B cell (primary cell): ENCODE data around the gene SYT3. TPM values are rescaled to one million over a fixed set of nuclear protein-coding genes. Genes with fewer than 3 reads are reported as not detected.

ENCODE experiments used
- ATAC-seq: fragments of 200-7000 bp; cut with Tn5 transposase; one replicate; pipeline ENCODE4 v1.10.0; 2021; ENCODE audit warnings: low read depth, mild to moderate bottlenecking, moderate number of reproducible peaks, moderate library complexity
- CTCF ChIA-PET: fragments of 350-600 bp; sonication (Branson Sonifier 250); formaldehyde crosslinking; loops from one replicate; lab custom pipeline; 2021; ENCODE audit warnings: antibody characterized with exemption, inconsistent platforms; lab: Charles Lee
- POLR2A ChIA-PET: fragments of 350-600 bp; sonication (Branson Sonifier 250); formaldehyde crosslinking; loops from one replicate; lab custom pipeline; 2021; ENCODE audit warnings: antibody characterized with exemption; lab: Charles Lee
- DNase-seq: peaks from one replicate; pipeline ENCODE4 v3.0.0; 2013
- H2AFZ ChIP-seq: 2 replicates; pipeline ENCODE4 v1.6.1; 2012; ENCODE audit warnings: mild to moderate bottlenecking, low read depth, low read length; ENCODE audit not compliant: insufficient read depth, poor library complexity, severe bottlenecking
- H3K27ac ChIP-seq, 2 donors: 1 replicate in 1 of 2; 2 replicates in 1 of 2; pipeline ENCODE4 v1.5.1; 2012 to 2013; ENCODE audit warnings: low read length in 2 of 2, mild to moderate bottlenecking in 2 of 2, moderate library complexity in 1 of 2
- H3K27me3 ChIP-seq, 4 experiments: fragments of 200-600 bp in 1 of 4; sonication (generic) in 1 of 4; replicated peaks in 1 of 4; 1 replicate in 2 of 4; 2 replicates in 2 of 4; pipeline versions ENCODE4 v1.6.1 to v1.7.0; 2013 to 2016; ENCODE audit warnings: low read length in 3 of 4, mild to moderate bottlenecking in 2 of 4, mixed read lengths in 1 of 4, moderate library complexity in 1 of 4; ENCODE audit not compliant: insufficient read depth in 4 of 4, control insufficient read depth in 3 of 4; ENCODE audit errors: control extremely low read depth in 1 of 4
- H3K36me3 ChIP-seq, 2 experiments: replicated peaks in 1 of 2; 1 replicate in 1 of 2; 2 replicates in 1 of 2; pipeline versions ENCODE4 v1.6.1 to v1.7.1; 2013; ENCODE audit warnings: low read length in 1 of 2; ENCODE audit not compliant: insufficient read depth in 2 of 2, control insufficient read depth in 1 of 2; ENCODE audit errors: control extremely low read depth in 1 of 2, extremely low read depth in 1 of 2
- H3K4me1 ChIP-seq, 2 donors: fragments of 200-600 bp in 1 of 2; sonication (generic) in 1 of 2; 1 replicate in 1 of 2; 2 replicates in 1 of 2; pipeline versions ENCODE4 v1.5.1 to v1.6.1; 2013 to 2017; ENCODE audit warnings: low read length in 2 of 2; ENCODE audit not compliant: control insufficient read depth in 2 of 2, insufficient read depth in 2 of 2
- H3K4me2 ChIP-seq: replicated peaks from 2 replicates; pipeline ENCODE3; 2012; ENCODE audit warnings: mild to moderate bottlenecking, low read depth, low read length; ENCODE audit not compliant: poor library complexity, severe bottlenecking
- H3K4me3 ChIP-seq, 5 experiments: fragments of 200-600 bp in 1 of 5; sonication (generic) in 1 of 5; 1 replicate in 3 of 5; 2 replicates in 2 of 5; pipeline versions ENCODE4 v1.5.1 to v1.7.0; 2011 to 2016; ENCODE audit warnings: low read length in 4 of 5, mild to moderate bottlenecking in 4 of 5, low read depth in 2 of 5, control low read depth in 1 of 5, moderate library complexity in 1 of 5; ENCODE audit not compliant: insufficient read depth in 1 of 5; ENCODE audit errors: control extremely low read depth in 1 of 5, extremely low read depth in 1 of 5
- H3K79me2 ChIP-seq: fragments of 200-600 bp; sonication (generic); one replicate; pipeline ENCODE4 v1.6.0; 2016; ENCODE audit warnings: low read length; ENCODE audit not compliant: control insufficient read depth, insufficient read depth
- H3K9ac ChIP-seq: fragments of 200-600 bp; sonication (generic); 2 replicates; pipeline ENCODE4 v1.6.1; 2017; ENCODE audit warnings: mild to moderate bottlenecking, low read length, moderate library complexity
- H3K9me3 ChIP-seq, 3 donors: one replicate each; pipeline versions ENCODE4 v1.6.1 to v1.7.1; 2013; ENCODE audit warnings: low read length in 2 of 3; ENCODE audit not compliant: control insufficient read depth in 2 of 3, insufficient read depth in 1 of 3; ENCODE audit errors: control extremely low read depth in 1 of 3
- H4K20me1 ChIP-seq: 2 replicates; pipeline ENCODE4 v1.6.0; 2012; ENCODE audit warnings: mild to moderate bottlenecking, low read length; ENCODE audit not compliant: insufficient read depth, control insufficient read depth, poor library complexity, severe bottlenecking
- H3K27ac Mint-ChIP-seq: one replicate; pipeline ENCODE4 v1.8.0; 2021; ENCODE audit warnings: mixed read lengths
- H3K27me3 Mint-ChIP-seq: one replicate; pipeline ENCODE4 v1.8.0; 2021; ENCODE audit warnings: mixed read lengths
- H3K4me1 Mint-ChIP-seq: one replicate; pipeline ENCODE4 v1.8.0; 2021; ENCODE audit warnings: mixed read lengths
- H3K4me3 Mint-ChIP-seq: one replicate; pipeline ENCODE4 v1.8.0; 2021; ENCODE audit warnings: mixed read lengths
- H3K9me3 Mint-ChIP-seq: one replicate; pipeline ENCODE4 v1.8.0; 2022; ENCODE audit warnings: mixed read lengths; ENCODE audit not compliant: insufficient read depth
- CTCF ChIP-seq: fragments of 200-600 bp; IDR thresholded peaks from one replicate; pipeline ENCODE4 v1.8.0; 2022; ENCODE audit warnings: antibody characterized with exemption, mild to moderate bottlenecking
- EZH2 ChIP-seq: IDR thresholded peaks from 2 replicates; pipeline ENCODE4 v1.6.1; 2012; ENCODE audit warnings: borderline replicate concordance, low read depth, mild to moderate bottlenecking, moderate library complexity, low read length; ENCODE audit not compliant: insufficient read depth, poor library complexity, severe bottlenecking
- WGBS: methylation state at CpG from one replicate; pipeline ENCODE4 v1.1.5; 2013; ENCODE audit warnings: missing lambda C conversion rate; ENCODE audit not compliant: insufficient coverage; 5-methylcytosine and 5-hydroxymethylcytosine counted together
- intact Hi-C: fragments of 100-400 bp; cut with micrococcal nuclease; formaldehyde crosslinking; loops from one replicate; pipeline ENCODE4 v1.10.0; 2022
- polyA plus RNA-seq: library from polyadenylated mRNA; depleted of rRNA; stranded (reverse); fragments of >200 nt; gene quantifications from 2 replicates; pipeline ENCODE4 v1.2.3, GENCODE V29; 2012
- total RNA-seq, 2 donors: library from RNA; stranded (reverse); fragments of 120-200 nt in 1 of 2; gene quantifications; 1 replicate in 1 of 2; 2 replicates in 1 of 2; pipeline versions ENCODE4 v1.2.3 to v1.2.4, GENCODE V29; 2013 to 2022

SYT3 gene
- total and polyA plus RNA-seq, 2 donors (not counting 1 experiment from before 2014, with no cell fraction given), result 0.09 to 0.17 TPM

GRCh38 chr19:50679177-50680125 is 39.8 kb upstream of the SYT3 start:
- H2AFZ ChIP-seq, result peak overlapping the region; percentile 84
- peaks cover 15% of the 10 kb centered on the region for H3K27me3 Mint-ChIP-seq
- peaks cover 12 to 13% of the 10 kb centered on the region in 2 donors for H3K4me1 ChIP-seq
- peak overlapping the region in 3 of 5 experiments; percentile 27 to 56 (median 31) for H3K4me3 ChIP-seq
- intact Hi-C loops, result loop anchor here (1.0 kb wide), 1 partner anchor 40 kb away; the partner anchor contains the start of gene SYT3
- 13% methylated on average over 23 of the region's 23 CpGs for WGBS
- H3K4me2 ChIP-seq, result peak overlapping the region; percentile 77
- CTCF ChIA-PET, result no interaction called here
- ATAC-seq, result peak; percentile 98
- peaks cover 3% of the 10 kb centered on the region for H3K9me3 Mint-ChIP-seq
- H3K79me2 ChIP-seq, result no peaks in the 10 kb centered on the region
- H3K4me3 Mint-ChIP-seq, result peak overlapping the region; percentile 80
- TF ChIP-seq EZH2 (no peak), CTCF (peak; percentile 20)
- H3K4me1 Mint-ChIP-seq, result peaks cover 18% of the 10 kb centered on the region
- H3K9ac ChIP-seq, result peak overlapping the region; percentile 53
- POLR2A ChIA-PET, result no interaction called here
- peaks cover 0 to 34% (median 2%) of the 10 kb centered on the region in 3 donors for H3K9me3 ChIP-seq
- H3K36me3 ChIP-seq, result no peaks in the 10 kb centered on the region
- peak overlapping the region; percentile 90 for H3K27ac Mint-ChIP-seq
- no peaks in the 10 kb centered on the region for H4K20me1 ChIP-seq
- peak overlapping the region; percentile 78 to 81 for H3K27ac ChIP-seq
- peak; percentile 95 for DNase-seq
- H3K27me3 ChIP-seq, result peaks cover 0 to 4% (median 1%) of the 10 kb centered on the region in 4 experiments

- H3K27me3 Mint-ChIP-seq, result peaks cover 15% of the 10 kb centered on the region
- ChIA-PET POLR2A (no interaction called here), CTCF (interaction anchor here (1.1 kb wide), 1 partner anchor 9 kb away, joined by 3 read pairs; no protein-coding TSS in a partner anchor)
- peak overlapping the region; percentile 59 for H3K27ac Mint-ChIP-seq
- Histone ChIP-seq H3K4me2 (no peak overlapping the region), H3K27ac (no peak overlapping the region), H3K27me3 (peaks cover 0 to 4% (median 0%) of the 10 kb centered on the region in 4 experiments), H3K9me3 (peaks cover 0 to 37% (median 2%) of the 10 kb centered on the region in 3 donors), H3K36me3 (no peaks in the 10 kb centered on the region), H2AFZ (no peak overlapping the region), H3K4me1 (peaks cover 12 to 13% of the 10 kb centered on the region in 2 donors), H4K20me1 (no peaks in the 10 kb centered on the region), H3K79me2 (no peaks in the 10 kb centered on the region), H3K4me3 (no peak overlapping the region), H3K9ac (no peak overlapping the region)
- intact Hi-C loops, result no loop called here
- peaks cover 18% of the 10 kb centered on the region for H3K4me1 Mint-ChIP-seq
- H3K9me3 Mint-ChIP-seq, result peaks cover 3% of the 10 kb centered on the region
- no peak for DNase-seq
- H3K4me3 Mint-ChIP-seq, result peak overlapping the region; percentile 16
- ATAC-seq, result no peak
- no peak for TF ChIP-seq CTCF
- no peak for TF ChIP-seq EZH2
- WGBS, result 69% methylated on average over 3 of the region's 3 CpGs
Measured at GRCh38 chr19:50678323-50678722, 38.6 kb upstream of the SYT3 start.
